A673 (cell line): ENCODE measurements around the gene MTHFD1L.

Source experiments
- CTCF ChIP-seq: fragments of 300-800, 200-600 bp; sonication (generic); conservative IDR thresholded peaks from 2 replicates; pipeline ENCODE4 v1.5.1; 2017; ENCODE audit warnings: low read depth, mild to moderate bottlenecking, antibody characterized with exemption, low read length, moderate library complexity, mixed read lengths
- EZH2 ChIP-seq: fragments of 200-600 bp; sonication (generic); IDR thresholded peaks from 2 replicates; pipeline ENCODE4 v1.6.1; 2017; ENCODE audit warnings: borderline replicate concordance, low read depth, mild to moderate bottlenecking, mixed read lengths, antibody characterized with exemption, low read length; ENCODE audit not compliant: poor library complexity, severe bottlenecking

- TF ChIP-seq CTCF (no peak), EZH2 (no peak)
Measured at GRCh38 chr6:150925590-150925928, 60.1 kb downstream of the MTHFD1L start.
